GM23338 (cell line): ENCODE data around the gene FRAT2. TPM values are rescaled to one million over a fixed set of nuclear protein-coding genes. Genes with fewer than 3 reads are reported as not detected.
A peak's percentile ranks its signal among the peaks of the same experiment; 100 is the strongest.
"Not testable (repeated sequence)": the region's sequence is repeated elsewhere in the genome, so short reads cannot be mapped to it uniquely, and the experiment has no call there.

ENCODE experiments used
- ATAC-seq: fragments of 200-7000 bp; cut with Tn5 transposase; 3 replicates; pipeline ENCODE4 v1.9.1; 2020
- DNase-seq: peaks from one replicate; pipeline ENCODE4 v3.0.0-alpha.2; 2015; ENCODE audit warnings: low spot score
- H2AFZ ChIP-seq: fragments of 200-600 bp; sonication (generic); 2 replicates; pipeline ENCODE4 v1.8.0; 2016; ENCODE audit warnings: antibody characterized with exemption, mild to moderate bottlenecking, moderate library complexity
- H3F3A ChIP-seq: fragments of 200-600 bp; sonication (generic); replicated peaks from 2 replicates; pipeline ENCODE4 v1.8.0; 2017; ENCODE audit warnings: antibody characterized with exemption, mixed run types, low read depth
- H3K27ac ChIP-seq: fragments of 200-600 bp; sonication (generic); 2 replicates; pipeline ENCODE4 v1.6.1; 2016; ENCODE audit warnings: low read depth
- H3K27me3 ChIP-seq: fragments of 200-600 bp; sonication (generic); 2 replicates; pipeline ENCODE4 v1.8.0; 2016; ENCODE audit warnings: mild to moderate bottlenecking, mixed run types, moderate library complexity; ENCODE audit not compliant: insufficient read depth
- H3K36me3 ChIP-seq: fragments of 200-600 bp; sonication (generic); 2 replicates; pipeline ENCODE4 v1.8.0; 2016; ENCODE audit warnings: mild to moderate bottlenecking; ENCODE audit not compliant: insufficient read depth
- H3K4me1 ChIP-seq: fragments of 200-600 bp; sonication (generic); 2 replicates; pipeline ENCODE4 v1.8.0; 2016; ENCODE audit warnings: mild to moderate bottlenecking, moderate library complexity; ENCODE audit not compliant: insufficient read depth
- H3K4me2 ChIP-seq: fragments of 200-600 bp; sonication (generic); 2 replicates; pipeline ENCODE4 v1.7.1; 2017; ENCODE audit warnings: mixed run types
- H3K4me3 ChIP-seq: fragments of 200-600 bp; sonication (generic); 2 replicates; pipeline ENCODE4 v1.6.1; 2016; ENCODE audit warnings: mixed run types
- H3K79me2 ChIP-seq: fragments of 200-600 bp; sonication (generic); replicated peaks from 2 replicates; pipeline ENCODE4 v1.8.0; 2017; ENCODE audit warnings: mild to moderate bottlenecking; ENCODE audit not compliant: insufficient read depth
- H3K9me2 ChIP-seq: fragments of 200-600 bp; sonication (generic); 2 replicates; pipeline ENCODE4 v1.8.0; 2017; ENCODE audit not compliant: insufficient read depth
- H4K20me1 ChIP-seq: fragments of 200-600 bp; sonication (generic); replicated peaks from 2 replicates; pipeline ENCODE4 v1.8.0; 2017; ENCODE audit warnings: mild to moderate bottlenecking; ENCODE audit not compliant: insufficient read depth
- H3K27ac Mint-ChIP-seq: 2 replicates; pipeline ENCODE4 v1.8.0; 2020; ENCODE audit warnings: inconsistent platforms, mild to moderate bottlenecking, moderate library complexity, mixed read lengths
- H3K27me3 Mint-ChIP-seq: 3 replicates; pipeline ENCODE4 v1.8.0; 2022; ENCODE audit warnings: low read depth, mild to moderate bottlenecking, moderate library complexity, mixed read lengths, inconsistent platforms; ENCODE audit not compliant: insufficient read depth, poor library complexity
- H3K36me3 Mint-ChIP-seq: 3 replicates; pipeline ENCODE4 v1.8.0; 2021; ENCODE audit warnings: low read depth, mild to moderate bottlenecking, inconsistent platforms, moderate library complexity, mixed read lengths
- H3K4me1 Mint-ChIP-seq: 3 replicates; pipeline ENCODE4 v1.8.0; 2020; ENCODE audit warnings: mild to moderate bottlenecking, inconsistent platforms, mixed read lengths
- H3K4me3 Mint-ChIP-seq: 3 replicates; pipeline ENCODE4 v1.8.0; 2021; ENCODE audit warnings: moderate library complexity, mild to moderate bottlenecking, inconsistent platforms, mixed read lengths
- H3K9me3 Mint-ChIP-seq: 3 replicates; pipeline ENCODE4 v1.8.0; 2020; ENCODE audit warnings: moderate library complexity, mild to moderate bottlenecking, inconsistent platforms, mixed read lengths
- POLR2AphosphoS5 ChIP-seq: IDR thresholded peaks from 2 replicates; pipeline ENCODE4 v1.6.1; 2016; ENCODE audit warnings: antibody characterized with exemption, low read depth
- polyA plus RNA-seq: library from polyadenylated mRNA; unstranded; fragments of >200 nt; fragmentation: Nextera tagmentation; extraction: Ambion mirVana; gene quantifications from 2 replicates; pipeline ENCODE4 v1.2.1, GENCODE V29; 2016
- small RNA-seq: library from RNA; depleted of rRNA; stranded (forward); fragments of <200 nt; gene quantifications from one replicate; pipeline ENCODE3, GENCODE V24; 2014; ENCODE audit warnings: low replicate concordance
- total RNA-seq: library from RNA; depleted of rRNA; stranded (reverse); fragments of >200 nt; shearing (Covaris generic); gene quantifications from 2 replicates; pipeline ENCODE4 v1.2.3, GENCODE V29; 2014; rRNA removed

Gene FRAT2
- total and polyA plus RNA-seq, 2 experiments from 2014 or later, result 24.5 to 109 TPM

GRCh38 chr10:97290576-97291356 is 43.8 kb downstream of the FRAT2 start:
- not testable (repeated sequence) for H4K20me1 ChIP-seq, H2AFZ ChIP-seq, H3K27me3 ChIP-seq, H3K4me1 ChIP-seq, H3K9me3 Mint-ChIP-seq, H3K36me3 ChIP-seq, H3K27me3 Mint-ChIP-seq, ATAC-seq, H3K9me2 ChIP-seq
- Mint-ChIP-seq H3K4me3 (peak overlapping the region; percentile 91; the same call in 2 of the 3 replicates), H3K27ac (peak overlapping the region; percentile 59; the same call in 1 of the 2 replicates), H3K4me1 (peaks cover 17% of the 10 kb centered on the region), H3K36me3 (peaks cover 16% of the 10 kb centered on the region)
- Histone ChIP-seq H3K79me2 (peaks cover 47% of the 10 kb centered on the region), H3K4me3 (peak overlapping the region; percentile 77; the same call in 1 of the 2 replicates), H3K4me2 (peak overlapping the region; percentile 85), H3F3A (peaks cover 11% of the 10 kb centered on the region), H3K27ac (peak overlapping the region; percentile 51; the same call in 1 of the 2 replicates)
- DNase-seq, result peak; percentile 17
- TF ChIP-seq POLR2AphosphoS5, result peak; percentile 23; the same call in 1 of the 2 replicates

- not testable (repeated sequence) for H2AFZ ChIP-seq, H3K4me3 Mint-ChIP-seq, H3K9me2 ChIP-seq, H3K4me3 ChIP-seq, H3K27ac Mint-ChIP-seq, H3K27me3 ChIP-seq, H3K36me3 ChIP-seq, H3K4me1 ChIP-seq, H3K9me3 Mint-ChIP-seq, DNase-seq, H3K4me2 ChIP-seq, H4K20me1 ChIP-seq, H3K27me3 Mint-ChIP-seq, ATAC-seq
- Histone ChIP-seq H3K27ac (0 out of 2 replicates have a peak overlapping the region, but pooled peaks have one; percentile 51), H3F3A (peaks cover 11% of the 10 kb centered on the region), H3K79me2 (peaks cover 47% of the 10 kb centered on the region)
- Mint-ChIP-seq H3K4me1 (peaks cover 17% of the 10 kb centered on the region), H3K36me3 (peaks cover 16% of the 10 kb centered on the region)
Measured at GRCh38 chr10:97290076-97290475, 44.5 kb downstream of the FRAT2 start.

Small RNA genes within 50 kb of the gene (small RNA-seq; reads per million reads assigned to genes)
- gene RF00017, result not detected

Other genes with a start within 250 kb of the FRAT2 start
- gene SLIT1, start 148.8 kb downstream of the FRAT2 start, total RNA-seq, result 1.7 and 2.0 TPM in 2 replicates
- 0.37 and 0.76 TPM in 2 replicates for gene SLIT1, start 148.8 kb downstream of the FRAT2 start, polyA plus RNA-seq
- 35.9 and 38.8 TPM in 2 replicates for gene ARHGAP19, start 42.1 kb downstream of the FRAT2 start, total RNA-seq
- gene ARHGAP19, start 42.1 kb downstream of the FRAT2 start, polyA plus RNA-seq, result 7.6 and 11.5 TPM in 2 replicates
- gene FRAT1, start 15.5 kb downstream of the FRAT2 start, total RNA-seq, result 6.1 and 8.5 TPM in 2 replicates
- gene FRAT1, start 15.5 kb downstream of the FRAT2 start, polyA plus RNA-seq, result 1.4 and 1.7 TPM in 2 replicates
- 62.6 and 66.4 TPM in 2 replicates for gene RRP12, start 66.6 kb upstream of the FRAT2 start, total RNA-seq
- gene RRP12, start 66.6 kb upstream of the FRAT2 start, polyA plus RNA-seq, result 49.5 and 53.4 TPM in 2 replicates
- 870 and 930 TPM in 2 replicates for gene PGAM1, start 91.5 kb upstream of the FRAT2 start, total RNA-seq
- gene PGAM1, start 91.5 kb upstream of the FRAT2 start, polyA plus RNA-seq, result 492 and 497 TPM in 2 replicates
- 63.6 and 66.3 TPM in 2 replicates for gene EXOSC1, start 111.3 kb upstream of the FRAT2 start, total RNA-seq
- 127 and 131 TPM in 2 replicates for gene EXOSC1, start 111.3 kb upstream of the FRAT2 start, polyA plus RNA-seq
- 58.1 and 58.2 TPM in 2 replicates for gene ZDHHC16, start 111.4 kb upstream of the FRAT2 start, total RNA-seq
- 33.3 and 35.1 TPM in 2 replicates for gene ZDHHC16, start 111.4 kb upstream of the FRAT2 start, polyA plus RNA-seq
- 221 and 252 TPM in 2 replicates for gene MMS19, start 163.7 kb upstream of the FRAT2 start, total RNA-seq
- 74.7 and 81.5 TPM in 2 replicates for gene MMS19, start 163.7 kb upstream of the FRAT2 start, polyA plus RNA-seq
- gene UBTD1, start 164.2 kb upstream of the FRAT2 start, total RNA-seq, result 21.5 and 29.0 TPM in 2 replicates
- 17.3 and 20.4 TPM in 2 replicates for gene UBTD1, start 164.2 kb upstream of the FRAT2 start, polyA plus RNA-seq
- not detected in 2 replicates for gene ANKRD2, start 238.1 kb upstream of the FRAT2 start, total RNA-seq
- gene ANKRD2, start 238.1 kb upstream of the FRAT2 start, polyA plus RNA-seq, result not detected in 2 replicates
- gene HOGA1, start 249.7 kb upstream of the FRAT2 start, total RNA-seq, result not detected in 2 replicates
- 0.15 TPM in 1 of 2 replicates, not detected in the other for gene HOGA1, start 249.7 kb upstream of the FRAT2 start, polyA plus RNA-seq